ENCODE data around the gene CEP112.

DNA sequence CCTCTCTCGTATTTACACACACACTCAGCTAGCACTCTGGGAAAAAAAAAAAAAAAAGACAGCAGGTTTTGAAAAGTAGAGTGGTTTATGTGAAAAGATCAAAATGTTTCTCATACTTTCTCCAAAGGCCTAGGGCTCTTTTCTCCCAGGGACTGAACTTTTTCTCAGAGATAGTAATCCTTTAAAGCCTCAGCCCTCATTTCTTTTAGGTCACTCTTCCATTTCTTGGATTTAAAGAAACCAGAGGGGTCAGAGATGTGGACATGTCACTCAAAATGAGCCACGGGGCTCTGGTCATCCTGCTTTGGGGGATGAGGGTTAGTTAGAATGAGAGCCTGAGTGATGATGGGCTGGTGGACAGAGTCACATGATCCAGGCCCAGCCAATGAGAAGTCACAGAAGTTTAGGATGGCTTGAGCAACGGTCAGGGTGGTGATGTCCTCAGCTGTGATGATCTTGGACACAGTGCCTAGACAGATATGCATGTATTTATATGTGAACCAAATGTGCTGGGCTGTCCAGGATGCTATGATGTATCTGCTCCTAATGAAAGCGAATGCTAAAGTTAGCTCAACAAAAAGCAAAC is 596.8 kb downstream of the CEP112 start:
- TF ChIP-seq CTCF (conservative IDR thresholded peaks at IDR 0.05; ENCODE audit: low read depth in 2 of 2) (no peak), REST (IDR thresholded peaks at IDR 0.05; ENCODE audit: unreplicated experiment) (no peak), ZNF114 (CRISPR knock-in tag; IDR thresholded peaks at IDR 0.05) (no peak), POLR2AphosphoS5 (IDR thresholded peaks at IDR 0.05; ENCODE audit: low read depth) (no peak)
